DOHH2 (cell line): ENCODE measurements around the gene TRIM34.
A peak's percentile ranks its signal among the peaks of the same experiment; 100 is the strongest.
"Not testable (repeated sequence)": the region's sequence is repeated elsewhere in the genome, so short reads cannot be mapped to it uniquely, and the experiment has no call there.

ENCODE experiments used
- H3F3A ChIP-seq: fragments of 200-600 bp; sonication (generic), shearing (Covaris generic); 2 replicates; pipeline ENCODE4 v1.6.0; 2016; ENCODE audit warnings: antibody characterized with exemption, mild to moderate bottlenecking; ENCODE audit not compliant: control insufficient read depth, insufficient read depth
- H3K27ac ChIP-seq: fragments of 200-600 bp; sonication (generic); 2 replicates; pipeline ENCODE4 v1.5.1; 2014; ENCODE audit warnings: low read depth, mild to moderate bottlenecking, low read length, moderate library complexity
- H3K27me3 ChIP-seq: fragments of 200-600 bp; sonication (generic); 2 replicates; pipeline ENCODE4 v1.6.1; 2014; ENCODE audit warnings: mild to moderate bottlenecking, low read length, mixed read lengths; ENCODE audit not compliant: control insufficient read depth
- H3K36me3 ChIP-seq: fragments of 200-600 bp; sonication (generic); 2 replicates; pipeline ENCODE4 v1.6.1; 2014; ENCODE audit warnings: mild to moderate bottlenecking, low read length, moderate library complexity, mixed read lengths; ENCODE audit not compliant: control insufficient read depth
- H3K4me1 ChIP-seq: fragments of 200-600 bp; sonication (generic); 2 replicates; pipeline ENCODE4 v1.6.1; 2014; ENCODE audit warnings: mild to moderate bottlenecking, low read length, mixed read lengths; ENCODE audit not compliant: control insufficient read depth
- H3K4me2 ChIP-seq: fragments of 200-600 bp; sonication (generic); 2 replicates; pipeline ENCODE4 v1.6.0; 2014; ENCODE audit warnings: mild to moderate bottlenecking, low read length, moderate library complexity
- H3K4me3 ChIP-seq: fragments of 200-600 bp; sonication (generic); 2 replicates; pipeline ENCODE4 v1.5.1; 2014; ENCODE audit warnings: mild to moderate bottlenecking, low read length, mixed read lengths
- H3K79me2 ChIP-seq: fragments of 200-600 bp; sonication (generic); 2 replicates; pipeline ENCODE4 v1.6.1; 2014; ENCODE audit warnings: mild to moderate bottlenecking, low read length, mixed read lengths; ENCODE audit not compliant: control insufficient read depth
- H3K9me2 ChIP-seq: fragments of 200-600 bp; sonication (generic); replicated peaks from 2 replicates; pipeline ENCODE4 v1.6.1; 2014; ENCODE audit warnings: mild to moderate bottlenecking, low read length, mixed read lengths; ENCODE audit not compliant: control insufficient read depth
- H3K9me3 ChIP-seq: fragments of 200-600 bp; sonication (generic); 2 replicates; pipeline ENCODE4 v1.6.1; 2014; ENCODE audit warnings: antibody characterized with exemption, low read length, mixed read lengths; ENCODE audit not compliant: control insufficient read depth, insufficient read depth
- H4K20me1 ChIP-seq: fragments of 200-600 bp; sonication (generic); 2 replicates; pipeline ENCODE4 v1.6.0; 2014; ENCODE audit warnings: low read depth, mild to moderate bottlenecking, antibody characterized with exemption, low read length, moderate library complexity; ENCODE audit not compliant: control insufficient read depth, insufficient read depth
- CTCF ChIP-seq: fragments of 200-600 bp; sonication (generic); IDR thresholded peaks from one replicate; pipeline ENCODE4 v1.5.1; 2014; ENCODE audit warnings: antibody characterized with exemption, mild to moderate bottlenecking, low read depth, low read length; ENCODE audit not compliant: poor library complexity, severe bottlenecking
- EZH2phosphoT487 ChIP-seq: fragments of 200-600 bp; sonication (generic); IDR thresholded peaks from 2 replicates; pipeline ENCODE4 v1.6.1; 2017; ENCODE audit warnings: borderline replicate concordance, mild to moderate bottlenecking, antibody characterized with exemption, low read length, moderate library complexity, mixed read lengths

TRIM34 gene

DNA sequence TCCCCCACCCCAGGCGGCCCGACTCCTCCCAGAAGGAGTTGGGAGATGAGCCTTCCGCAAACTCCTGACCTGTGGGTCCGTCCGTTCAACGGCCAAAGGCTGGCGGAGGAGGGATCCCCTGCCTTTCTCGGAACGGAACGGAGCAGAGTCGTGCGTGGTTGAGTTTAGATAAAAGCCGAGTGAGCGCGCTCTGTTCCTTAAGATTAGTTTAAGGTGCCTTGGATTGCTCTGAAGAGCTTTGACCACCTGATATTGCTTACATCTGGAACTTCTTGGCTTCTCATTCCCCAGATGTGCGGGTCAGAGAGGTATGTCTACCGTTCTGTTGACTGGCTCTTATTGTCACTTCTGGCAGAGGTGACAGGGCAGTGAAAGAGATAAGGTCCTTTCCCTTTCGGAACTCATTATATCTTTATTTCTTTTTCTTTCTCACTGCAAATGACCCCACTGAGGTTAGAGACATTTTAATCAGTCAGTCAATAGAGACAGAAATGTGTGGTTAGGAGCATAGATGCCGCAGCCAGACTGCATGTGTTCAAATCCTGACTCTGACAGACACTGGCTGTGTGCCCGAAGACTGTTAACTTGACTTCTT, 28.1 kb upstream of the TRIM34 start, which contains the start of gene TRIM6:
TRIM6 (plus strand) TSS at position 31 of the 595 bp plus-strand sequence; CDS start at position 292, 261 bp downstream.
- Histone ChIP-seq H3K4me3 (peak within 1 kb of the TSS; percentile 66), H3K4me2 (peak within 1 kb of the TSS; percentile 62), H3K9me2 (no peaks in the 10 kb centered on the region), H3F3A (no peaks in the 10 kb centered on the region), H3K79me2 (no peaks in the 10 kb centered on the region), H3K27me3 (no peaks in the 10 kb centered on the region), H3K4me1 (0 out of 2 replicates have a peak, but pooled peaks cover 2% of the 10 kb centered on the region), H3K27ac (no peak within 1 kb of the TSS), H3K9me3 (no peaks in the 10 kb centered on the region), H3K36me3 (no peaks in the 10 kb centered on the region), H4K20me1 (no peaks in the 10 kb centered on the region)
- TF ChIP-seq CTCF (no peak), EZH2phosphoT487 (no peak)

GRCh38 chr11:5597953-5598352, 26.8 kb upstream of the TRIM34 start:
- TF ChIP-seq EZH2phosphoT487 (no peak), CTCF (no peak)
- Histone ChIP-seq H3K4me2 (no peak overlapping the region), H3K9me3 (no peaks in the 10 kb centered on the region), H3K36me3 (no peaks in the 10 kb centered on the region), H3K79me2 (no peaks in the 10 kb centered on the region), H4K20me1 (no peaks in the 10 kb centered on the region), H3K4me3 (no peak overlapping the region), H3K9me2 (no peaks in the 10 kb centered on the region), H3K4me1 (0 out of 2 replicates have a peak, but pooled peaks cover 2% of the 10 kb centered on the region), H3F3A (no peaks in the 10 kb centered on the region), H3K27me3 (no peaks in the 10 kb centered on the region), H3K27ac (no peak overlapping the region)

GRCh38 chr11:5600374-5600851, 24.4 kb upstream of the TRIM34 start:
- no peaks in the 10 kb centered on the region for H3K9me2 ChIP-seq
- no peaks in the 10 kb centered on the region for H3K9me3 ChIP-seq
- no peaks in the 10 kb centered on the region for H3K79me2 ChIP-seq
- H3K4me1 ChIP-seq, result 0 out of 2 replicates have a peak, but pooled peaks cover 2% of the 10 kb centered on the region
- no peak overlapping the region for H3K4me2 ChIP-seq
- H3K36me3 ChIP-seq, result no peaks in the 10 kb centered on the region
- no peaks in the 10 kb centered on the region for H4K20me1 ChIP-seq
- peak; percentile 80 for TF ChIP-seq CTCF
- TF ChIP-seq EZH2phosphoT487, result no peak
- no peaks in the 10 kb centered on the region for H3K27me3 ChIP-seq
- no peaks in the 10 kb centered on the region for H3F3A ChIP-seq
- H3K27ac ChIP-seq, result no peak overlapping the region
- no peak overlapping the region for H3K4me3 ChIP-seq

DNA sequence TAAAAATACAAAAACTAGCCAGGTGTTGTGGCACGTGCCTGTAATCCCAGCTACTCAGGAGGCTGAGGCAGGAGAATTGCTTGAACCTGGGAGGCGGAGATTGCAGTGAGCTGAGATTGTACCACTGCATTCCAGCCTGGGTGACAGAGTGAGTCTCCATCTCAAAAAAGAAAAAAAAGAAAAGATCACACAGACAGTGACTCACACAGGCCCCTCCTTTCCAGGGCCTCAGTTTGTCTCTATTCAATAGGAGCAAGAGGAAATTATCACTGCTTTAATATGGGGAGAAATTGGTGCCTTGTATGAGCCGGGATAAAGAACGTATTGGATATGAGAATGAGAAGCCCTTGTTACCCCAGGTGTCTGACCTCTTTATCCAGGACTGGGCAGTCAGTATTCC, 22.0 kb upstream of the TRIM34 start:
- not testable (repeated sequence) for H3K79me2 ChIP-seq, H3K27me3 ChIP-seq, H3K4me1 ChIP-seq, H3K36me3 ChIP-seq, H3K9me3 ChIP-seq, H3K9me2 ChIP-seq, H3F3A ChIP-seq, H3K4me3 ChIP-seq, H4K20me1 ChIP-seq, H3K4me2 ChIP-seq, H3K27ac ChIP-seq
